ENCODE measurements around the gene MAL.

MAL gene

DNA sequence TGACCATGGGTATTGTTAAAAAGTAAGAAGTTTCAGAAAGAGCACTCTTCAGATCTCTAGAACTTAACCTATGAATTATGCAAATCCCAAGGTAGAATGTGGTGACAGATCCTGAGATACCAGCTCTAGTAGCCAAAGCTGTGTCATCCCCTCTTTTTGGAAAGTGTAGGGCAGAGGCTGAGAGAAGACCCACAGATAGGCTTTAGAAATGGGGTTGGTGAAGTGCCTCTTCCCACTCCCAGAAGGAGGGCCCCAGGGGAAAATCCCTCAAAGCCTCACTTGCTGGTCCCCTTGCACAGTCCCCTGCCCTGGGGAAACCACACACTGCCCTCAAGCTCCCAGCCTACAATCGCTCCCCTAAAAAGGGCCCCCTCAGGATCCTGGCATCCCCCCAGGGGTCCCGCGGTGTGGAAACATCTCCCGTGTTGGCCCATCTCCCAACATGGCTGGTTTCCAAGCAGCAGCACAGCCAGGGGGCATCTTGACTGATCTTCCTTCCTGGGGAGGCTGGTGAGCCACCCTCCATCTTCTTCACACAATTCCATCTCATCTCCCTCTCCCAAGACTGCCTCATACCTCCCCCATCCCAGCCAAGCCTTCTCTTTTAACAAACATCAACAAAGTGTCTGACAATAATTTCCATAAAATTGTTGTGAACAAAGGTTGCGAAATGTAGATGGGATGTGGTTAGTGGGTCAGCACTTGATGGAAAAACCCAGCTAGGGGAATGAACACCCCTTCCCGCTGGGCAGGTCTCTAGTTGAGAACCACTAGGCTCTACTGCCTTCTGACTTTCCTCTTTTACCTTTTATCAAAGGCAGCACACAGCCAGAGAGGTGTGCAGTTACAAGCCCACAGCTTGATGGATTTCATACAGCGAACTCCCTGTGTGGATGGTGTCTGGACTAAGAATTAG, 25.1 kb downstream of the MAL start:
- no peak for DNase-seq (ENCODE audit: low read depth)
- no peak overlapping the region for H3K4me3 ChIP-seq (ENCODE audit: control insufficient read depth, low read depth, low read length)
- TF ChIP-seq, protein P1, sequence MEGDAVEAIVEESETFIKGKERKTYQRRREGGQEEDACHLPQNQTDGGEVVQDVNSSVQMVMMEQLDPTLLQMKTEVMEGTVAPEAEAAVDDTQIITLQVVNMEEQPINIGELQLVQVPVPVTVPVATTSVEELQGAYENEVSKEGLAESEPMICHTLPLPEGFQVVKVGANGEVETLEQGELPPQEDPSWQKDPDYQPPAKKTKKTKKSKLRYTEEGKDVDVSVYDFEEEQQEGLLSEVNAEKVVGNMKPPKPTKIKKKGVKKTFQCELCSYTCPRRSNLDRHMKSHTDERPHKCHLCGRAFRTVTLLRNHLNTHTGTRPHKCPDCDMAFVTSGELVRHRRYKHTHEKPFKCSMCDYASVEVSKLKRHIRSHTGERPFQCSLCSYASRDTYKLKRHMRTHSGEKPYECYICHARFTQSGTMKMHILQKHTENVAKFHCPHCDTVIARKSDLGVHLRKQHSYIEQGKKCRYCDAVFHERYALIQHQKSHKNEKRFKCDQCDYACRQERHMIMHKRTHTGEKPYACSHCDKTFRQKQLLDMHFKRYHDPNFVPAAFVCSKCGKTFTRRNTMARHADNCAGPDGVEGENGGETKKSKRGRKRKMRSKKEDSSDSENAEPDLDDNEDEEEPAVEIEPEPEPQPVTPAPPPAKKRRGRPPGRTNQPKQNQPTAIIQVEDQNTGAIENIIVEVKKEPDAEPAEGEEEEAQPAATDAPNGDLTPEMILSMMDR (IDR thresholded peaks at IDR 0.05; ENCODE audit: control insufficient read depth, insufficient read depth, low read depth, low read length, missing control alignments), result no peak

DNA sequence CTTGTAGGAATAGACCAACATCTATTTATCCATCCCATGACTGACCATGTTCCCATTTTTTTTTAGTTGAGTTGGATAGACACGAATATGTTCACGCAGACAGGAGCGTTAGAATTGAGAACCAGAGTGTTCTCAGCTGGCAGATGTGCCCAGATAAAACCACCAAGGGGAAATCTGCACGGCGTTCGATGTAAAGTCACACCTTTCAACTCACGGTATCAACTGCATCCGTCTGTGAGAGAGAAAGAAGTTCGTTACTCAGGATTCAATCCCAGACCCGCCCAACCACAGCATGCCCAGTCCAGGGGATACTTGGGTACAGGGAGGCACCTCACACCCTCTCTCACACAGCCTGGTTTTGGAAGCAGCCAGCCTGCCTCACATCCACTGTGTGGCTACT, 26.1 kb downstream of the MAL start:
- DNase-seq (ENCODE audit: low read depth), result no peak
- TF ChIP-seq, protein P1 (IDR thresholded peaks at IDR 0.05; ENCODE audit: control insufficient read depth, insufficient read depth, low read depth, low read length, missing control alignments), result no peak
- H3K4me3 ChIP-seq (ENCODE audit: control insufficient read depth, low read depth, low read length), result no peak overlapping the region

DNA sequence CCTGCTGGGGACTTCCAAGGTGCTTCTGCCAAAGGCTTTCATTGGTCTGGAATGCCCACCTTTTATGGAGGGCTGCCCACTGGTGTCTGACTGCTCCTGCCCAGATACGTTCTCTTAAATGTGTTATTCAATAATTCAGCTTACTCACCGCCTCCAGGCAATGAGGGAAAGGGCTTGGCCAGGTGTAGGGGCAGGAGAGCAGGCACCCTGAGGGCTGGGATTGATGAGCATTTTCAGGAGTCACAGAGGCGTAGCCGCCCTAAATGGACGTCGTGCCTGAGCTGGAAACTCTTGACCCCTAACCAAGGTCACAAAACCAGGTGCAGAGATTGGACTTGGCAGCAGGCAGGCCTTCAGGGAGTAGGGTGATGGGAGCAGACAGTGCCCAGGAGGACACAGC, 26.8 kb downstream of the MAL start:
- TF ChIP-seq, protein P1 (IDR thresholded peaks at IDR 0.05; ENCODE audit: control insufficient read depth, insufficient read depth, low read depth, low read length, missing control alignments), result no peak
- no peak for DNase-seq (ENCODE audit: low read depth)
- H3K4me3 ChIP-seq (ENCODE audit: control insufficient read depth, low read depth, low read length), result no peak overlapping the region

DNA sequence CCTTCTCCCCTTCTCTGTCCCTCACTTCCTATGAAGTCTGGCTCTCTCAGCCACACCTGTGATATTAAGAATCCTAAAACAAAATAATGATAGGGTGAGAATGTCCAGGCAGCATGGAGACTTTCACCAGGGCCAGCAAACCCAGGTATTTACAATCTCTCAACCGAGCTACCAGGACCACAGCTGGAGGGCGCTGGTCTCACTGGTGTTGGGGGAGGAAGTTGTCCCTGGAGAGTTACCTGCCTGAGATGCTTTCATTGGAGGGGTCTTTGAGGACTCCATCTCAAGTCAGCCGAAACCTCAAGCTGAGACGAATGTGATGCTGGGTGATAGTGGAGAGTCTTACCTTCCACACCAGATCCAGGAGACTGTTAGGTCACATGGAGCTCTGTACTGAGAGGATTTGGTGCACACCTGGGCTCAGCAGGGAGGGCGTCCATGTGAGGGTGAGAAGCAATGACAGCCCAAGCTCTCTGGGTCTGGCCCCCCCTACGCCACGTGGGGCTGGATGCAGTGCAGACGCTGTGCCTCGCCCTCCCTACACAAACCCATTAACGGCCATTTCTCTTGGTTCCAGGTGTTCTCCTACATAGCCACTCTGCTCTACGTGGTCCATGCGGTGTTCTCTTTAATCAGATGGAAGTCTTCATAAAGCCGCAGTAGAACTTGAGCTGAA, 27.4 kb downstream of the MAL start:
- TF ChIP-seq, protein P1 (IDR thresholded peaks at IDR 0.05; ENCODE audit: control insufficient read depth, insufficient read depth, low read depth, low read length, missing control alignments), result no peak
- no peak for DNase-seq (ENCODE audit: low read depth)
- H3K4me3 ChIP-seq (ENCODE audit: control insufficient read depth, low read depth, low read length), result no peak overlapping the region

DNA sequence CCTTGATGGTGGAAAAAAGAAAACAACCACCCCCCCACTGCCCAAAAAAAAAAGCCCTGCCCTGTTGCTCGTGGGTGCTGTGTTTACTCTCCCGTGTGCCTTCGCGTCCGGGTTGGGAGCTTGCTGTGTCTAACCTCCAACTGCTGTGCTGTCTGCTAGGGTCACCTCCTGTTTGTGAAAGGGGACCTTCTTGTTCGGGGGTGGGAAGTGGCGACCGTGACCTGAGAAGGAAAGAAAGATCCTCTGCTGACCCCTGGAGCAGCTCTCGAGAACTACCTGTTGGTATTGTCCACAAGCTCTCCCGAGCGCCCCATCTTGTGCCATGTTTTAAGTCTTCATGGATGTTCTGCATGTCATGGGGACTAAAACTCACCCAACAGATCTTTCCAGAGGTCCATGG, 28.0 kb downstream of the MAL start:
- no peak overlapping the region for H3K4me3 ChIP-seq (ENCODE audit: control insufficient read depth, low read depth, low read length)
- TF ChIP-seq, protein P1 (IDR thresholded peaks at IDR 0.05; ENCODE audit: control insufficient read depth, insufficient read depth, low read depth, low read length, missing control alignments), result no peak
- no peak for DNase-seq (ENCODE audit: low read depth)

DNA sequence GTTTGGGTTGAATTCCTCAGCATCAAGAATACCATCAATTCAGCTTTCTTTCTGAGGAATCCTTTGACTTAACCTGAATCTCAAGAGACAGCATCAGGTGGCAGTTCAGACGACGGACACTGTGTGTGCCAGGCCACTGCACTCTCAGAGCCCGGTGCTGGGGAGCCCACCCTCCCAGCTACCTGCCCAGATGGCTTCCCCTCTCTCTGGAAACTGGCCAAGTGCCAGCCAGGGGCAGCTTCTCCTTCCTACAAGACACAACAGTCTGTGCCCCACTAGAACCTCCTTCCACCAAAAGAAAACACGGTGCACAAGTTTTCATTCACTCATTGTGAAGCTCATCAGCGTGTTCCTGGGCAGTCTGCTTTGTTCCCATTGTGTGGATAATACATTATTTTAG, 28.5 kb downstream of the MAL start:
- no peak for DNase-seq (ENCODE audit: low read depth)
- no peak overlapping the region for H3K4me3 ChIP-seq (ENCODE audit: control insufficient read depth, low read depth, low read length)
- TF ChIP-seq, protein P1 (IDR thresholded peaks at IDR 0.05; ENCODE audit: control insufficient read depth, insufficient read depth, low read depth, low read length, missing control alignments), result no peak
